Endodermal cell (in vitro differentiated cells): Measurements from ENCODE around the gene HOMER3. TPM values are rescaled to one million over a fixed set of nuclear protein-coding genes. Genes with fewer than 3 reads are reported as not detected.

Experiments used
- DNase-seq: peaks from one replicate; pipeline ENCODE4 v3.0.0-alpha.2; 2017
- H3K27ac ChIP-seq: 2 replicates; pipeline ENCODE4 v1.5.1; 2013; ENCODE audit warnings: mild to moderate bottlenecking, low read depth, low read length, moderate library complexity
- H3K27me3 ChIP-seq: 2 replicates; pipeline ENCODE4 v1.6.1; 2013; ENCODE audit warnings: mild to moderate bottlenecking, low read length, moderate library complexity; ENCODE audit not compliant: insufficient read depth, control insufficient read depth, poor library complexity, severe bottlenecking
- H3K36me3 ChIP-seq: 2 replicates; pipeline ENCODE4 v1.7.0; 2013; ENCODE audit warnings: mild to moderate bottlenecking, low read length, moderate library complexity; ENCODE audit not compliant: control insufficient read depth, insufficient read depth
- H3K4me1 ChIP-seq: one replicate; pipeline ENCODE4 v1.7.0; 2013; ENCODE audit warnings: low read length; ENCODE audit not compliant: control insufficient read depth, insufficient read depth
- H3K4me3 ChIP-seq: 2 replicates; pipeline ENCODE4 v1.5.1; 2013; ENCODE audit warnings: mild to moderate bottlenecking, low read length, moderate library complexity
- H3K9ac ChIP-seq: 2 replicates; pipeline ENCODE4 v1.6.1; 2013; ENCODE audit warnings: mild to moderate bottlenecking, low read length, moderate library complexity; ENCODE audit not compliant: poor library complexity, severe bottlenecking; ENCODE audit errors: extremely low read depth
- H3K9me3 ChIP-seq: 2 replicates; pipeline ENCODE4 v1.6.1; 2013; ENCODE audit warnings: mild to moderate bottlenecking, low read length, moderate library complexity; ENCODE audit not compliant: control insufficient read depth
- H3K27ac Mint-ChIP-seq: 2 replicates; pipeline ENCODE4 v1.8.0; 2020; ENCODE audit warnings: mixed read lengths
- H3K27me3 Mint-ChIP-seq: 2 replicates; pipeline ENCODE4 v1.8.0; 2021; ENCODE audit warnings: mild to moderate bottlenecking, mixed read lengths; ENCODE audit not compliant: insufficient read depth
- H3K36me3 Mint-ChIP-seq: 2 replicates; pipeline ENCODE4 v1.8.0; 2020; ENCODE audit warnings: low read depth, mixed read lengths
- H3K4me1 Mint-ChIP-seq: 2 replicates; pipeline ENCODE4 v1.8.0; 2020; ENCODE audit warnings: mixed read lengths
- H3K4me3 Mint-ChIP-seq: 2 replicates; pipeline ENCODE4 v1.8.0; 2020; ENCODE audit warnings: mild to moderate bottlenecking, moderate library complexity, mixed read lengths
- H3K9me3 Mint-ChIP-seq: 2 replicates; pipeline ENCODE4 v1.8.0; 2020; ENCODE audit warnings: mild to moderate bottlenecking, mixed read lengths
- WGBS, 2 experiments: methylation state at CpG; one replicate each; pipeline versions ENCODE4 v1.1.5 to v1.1.7; 2013; ENCODE audit warnings: missing lambda C conversion rate in 2 of 2, mixed read lengths in 1 of 2; ENCODE audit not compliant: insufficient coverage in 1 of 2, insufficient read length in 1 of 2; 5-methylcytosine and 5-hydroxymethylcytosine counted together
- total RNA-seq, 2 donors: library from RNA; stranded (reverse); fragmentation: NEBNext Ultra II Directional in 1 of 2; extraction: Animal tissue kit (Norgen Biotek cat#: 25700) in 1 of 2; gene quantifications; 2 replicates in 1 of 2; 3 replicates in 1 of 2; pipeline ENCODE4 v1.2.1, GENCODE V29; 2021
- TF ChIP-seq, protein P1 (sequence below): fragments of 200-600 bp; sonication (generic); conservative IDR thresholded peaks from 2 replicates; pipeline ENCODE4 v1.5.0; 2021; ENCODE audit warnings: antibody characterized with exemption, mild to moderate bottlenecking

Gene HOMER3
- total RNA-seq, 2 donors from 2014 or later: 21.5 to 31.2 TPM

DNA sequence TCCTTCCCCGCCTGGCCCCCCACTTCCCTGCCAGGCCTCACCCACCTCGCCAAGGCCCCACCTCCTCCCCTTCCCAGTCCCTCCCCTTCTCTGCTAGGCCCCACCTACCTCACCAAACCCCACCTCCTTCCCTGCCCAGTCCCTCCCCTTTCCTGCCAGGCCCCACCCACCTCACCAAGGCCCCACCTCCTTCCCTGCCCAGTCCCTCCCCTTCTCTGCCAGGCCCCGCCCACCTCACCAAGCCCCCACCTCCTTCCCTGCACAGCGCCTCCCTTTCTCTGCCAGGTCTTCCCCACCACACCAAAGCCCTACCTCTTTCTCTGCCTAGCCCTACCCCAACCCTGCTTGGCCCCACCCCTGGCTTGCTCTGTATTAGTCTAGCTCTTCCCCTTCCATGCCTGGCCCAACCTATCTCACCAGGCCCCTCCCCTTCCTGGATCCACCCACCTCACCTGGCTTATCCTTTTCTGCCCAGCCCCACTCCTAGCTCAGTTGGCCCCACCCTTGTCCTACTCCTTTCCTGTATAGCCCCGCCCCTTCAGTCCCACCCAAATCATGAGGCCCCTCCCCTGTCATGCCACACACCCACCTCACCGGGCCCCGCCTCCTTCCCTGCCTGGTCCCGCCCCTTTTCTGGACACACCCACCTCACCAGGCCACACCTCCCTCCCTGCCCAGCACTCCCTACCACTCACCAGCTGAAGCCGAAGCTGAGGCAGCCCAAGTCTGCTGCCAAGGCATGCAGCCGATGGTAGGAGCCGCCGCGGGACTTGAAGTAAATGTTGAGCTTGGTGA, 61.2 kb downstream of the HOMER3 start:
- no peak overlapping the region for H3K4me3 ChIP-seq
- H3K36me3 Mint-ChIP-seq: peaks cover 65% of the 10 kb centered on the region
- WGBS, 2 experiments: 77 to 92% methylated on average over 7 to 13 of the region's 13 CpGs

More for the DNA sequence above, 61.2 kb downstream of the HOMER3 start:
- H3K9me3 ChIP-seq: peaks cover 8% of the 10 kb centered on the region
- H3K9me3 Mint-ChIP-seq: peaks cover 7% of the 10 kb centered on the region
- no peaks in the 10 kb centered on the region for H3K4me1 ChIP-seq
- H3K27me3 Mint-ChIP-seq: no peaks in the 10 kb centered on the region
- H3K27ac Mint-ChIP-seq: no peak overlapping the region
- DNase-seq: peak; percentile 89
- peaks cover 41% of the 10 kb centered on the region for H3K36me3 ChIP-seq
- no peak overlapping the region for H3K27ac ChIP-seq
- H3K4me3 Mint-ChIP-seq: no peak overlapping the region
- TF ChIP-seq, protein P1, sequence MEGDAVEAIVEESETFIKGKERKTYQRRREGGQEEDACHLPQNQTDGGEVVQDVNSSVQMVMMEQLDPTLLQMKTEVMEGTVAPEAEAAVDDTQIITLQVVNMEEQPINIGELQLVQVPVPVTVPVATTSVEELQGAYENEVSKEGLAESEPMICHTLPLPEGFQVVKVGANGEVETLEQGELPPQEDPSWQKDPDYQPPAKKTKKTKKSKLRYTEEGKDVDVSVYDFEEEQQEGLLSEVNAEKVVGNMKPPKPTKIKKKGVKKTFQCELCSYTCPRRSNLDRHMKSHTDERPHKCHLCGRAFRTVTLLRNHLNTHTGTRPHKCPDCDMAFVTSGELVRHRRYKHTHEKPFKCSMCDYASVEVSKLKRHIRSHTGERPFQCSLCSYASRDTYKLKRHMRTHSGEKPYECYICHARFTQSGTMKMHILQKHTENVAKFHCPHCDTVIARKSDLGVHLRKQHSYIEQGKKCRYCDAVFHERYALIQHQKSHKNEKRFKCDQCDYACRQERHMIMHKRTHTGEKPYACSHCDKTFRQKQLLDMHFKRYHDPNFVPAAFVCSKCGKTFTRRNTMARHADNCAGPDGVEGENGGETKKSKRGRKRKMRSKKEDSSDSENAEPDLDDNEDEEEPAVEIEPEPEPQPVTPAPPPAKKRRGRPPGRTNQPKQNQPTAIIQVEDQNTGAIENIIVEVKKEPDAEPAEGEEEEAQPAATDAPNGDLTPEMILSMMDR: no peak
- no peak overlapping the region for H3K9ac ChIP-seq
- no peaks in the 10 kb centered on the region for H3K27me3 ChIP-seq
- no peaks in the 10 kb centered on the region for H3K4me1 Mint-ChIP-seq

Other genes starting within 250 kb of the HOMER3 start
- gene COMP, start 149.9 kb downstream of the HOMER3 start, total RNA-seq: not detected
- 10 to 100 TPM; 82.1 to 87.3 TPM for gene UPF1, start 109.3 kb downstream of the HOMER3 start, total RNA-seq
- 10 to 100 TPM; 16.6 to 25.5 TPM for gene CERS1, start 45.1 kb downstream of the HOMER3 start, total RNA-seq
- gene COPE, start 21.8 kb downstream of the HOMER3 start, total RNA-seq: 100 to 1,000 TPM; 226 to 241 TPM
- gene DDX49, start 21.5 kb downstream of the HOMER3 start, total RNA-seq: 10 to 100 TPM; 30.4 to 37.9 TPM
- gene SUGP2, start 92.3 kb upstream of the HOMER3 start, total RNA-seq: 100 to 1,000 TPM; 121 to 157 TPM
- gene ARMC6, start 92.4 kb upstream of the HOMER3 start, total RNA-seq: 10 to 100 TPM; 26.1 to 37.8 TPM
- gene SLC25A42, start 122.8 kb upstream of the HOMER3 start, total RNA-seq: 1 to 10 TPM; 6.6 to 7.2 TPM
- 10 to 100 TPM; 56.1 to 66.6 TPM for gene TMEM161A, start 197.3 kb upstream of the HOMER3 start, total RNA-seq
- gene MEF2B, start 229.0 kb upstream of the HOMER3 start, total RNA-seq: 1 to 10 TPM; 1.2 to 1.6 TPM